GM19240 (cell line): Measurements from ENCODE around the gene CBX4.
"Not testable (repeated sequence)": the region's sequence is repeated elsewhere in the genome, so short reads cannot be mapped to it uniquely, and the experiment has no call there.

Experiments used
- DNase-seq: peaks from one replicate; pipeline ENCODE4 v3.0.0; 2011; ENCODE audit warnings: low spot score; ENCODE audit not compliant: insufficient read length

CBX4 gene

DNA sequence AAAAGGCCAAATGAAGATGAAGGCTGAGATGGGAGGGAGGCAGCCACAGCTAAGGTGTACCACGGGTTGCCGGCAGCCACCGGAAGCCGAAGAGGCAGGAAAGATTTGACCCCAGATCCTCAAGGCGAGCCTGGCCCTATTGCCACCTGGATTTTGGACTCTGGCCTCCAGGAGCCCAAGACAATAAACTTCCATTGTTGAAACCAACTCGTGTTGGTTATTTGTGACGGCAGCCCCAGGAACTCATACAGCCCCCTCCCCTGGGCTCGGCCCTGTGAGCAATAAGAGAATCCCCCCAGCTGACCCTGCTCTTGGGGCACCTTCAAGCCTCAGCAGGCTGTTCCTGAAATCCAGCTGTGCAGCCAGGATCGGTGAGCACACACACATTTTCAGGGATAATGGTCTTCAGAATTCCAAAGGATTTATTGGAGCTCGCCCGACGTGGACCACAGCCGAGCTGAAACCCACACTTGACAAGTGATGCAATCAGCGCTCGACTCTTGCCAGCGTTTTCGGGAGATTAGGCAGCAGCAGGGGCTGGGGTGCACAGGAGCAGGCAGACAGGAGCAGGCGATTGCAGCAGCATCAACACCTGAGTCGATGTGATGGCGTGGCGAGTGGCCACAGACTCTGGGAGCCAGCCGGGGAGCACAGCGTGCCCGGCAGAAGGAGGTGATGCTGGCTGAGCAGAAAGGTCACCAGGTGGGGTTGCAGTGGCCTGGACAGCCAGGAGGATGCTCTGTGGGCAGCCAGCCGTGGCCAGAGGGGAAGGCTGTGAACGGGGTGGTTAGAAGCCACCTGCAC, 22.4 kb upstream of the CBX4 start:
- DNase-seq, result no peak

- DNase-seq, result no peak
Measured at GRCh38 chr17:79859676-79860615, 20.7 kb upstream of the CBX4 start.

DNA sequence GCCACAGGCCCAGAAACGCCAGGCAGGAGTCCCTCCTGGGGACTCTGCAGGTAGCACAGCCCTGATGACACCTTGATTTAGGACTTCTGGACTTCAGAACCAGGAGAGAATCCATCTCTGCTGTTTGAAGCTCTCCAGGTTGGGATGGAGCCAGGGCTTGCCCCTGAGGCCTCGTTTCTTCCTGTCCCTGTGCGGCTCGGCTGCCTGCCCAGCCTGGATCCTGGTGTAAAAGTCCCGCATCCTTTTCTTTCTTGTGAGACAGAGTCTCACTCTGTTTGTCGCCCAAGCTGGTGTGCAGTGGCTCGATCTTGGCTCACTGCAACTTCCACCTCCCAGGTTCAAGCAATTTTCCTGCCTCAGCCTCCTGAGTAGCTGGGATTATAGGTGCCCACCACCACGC, 17.9 kb upstream of the CBX4 start:
- DNase-seq, result no peak

DNA sequence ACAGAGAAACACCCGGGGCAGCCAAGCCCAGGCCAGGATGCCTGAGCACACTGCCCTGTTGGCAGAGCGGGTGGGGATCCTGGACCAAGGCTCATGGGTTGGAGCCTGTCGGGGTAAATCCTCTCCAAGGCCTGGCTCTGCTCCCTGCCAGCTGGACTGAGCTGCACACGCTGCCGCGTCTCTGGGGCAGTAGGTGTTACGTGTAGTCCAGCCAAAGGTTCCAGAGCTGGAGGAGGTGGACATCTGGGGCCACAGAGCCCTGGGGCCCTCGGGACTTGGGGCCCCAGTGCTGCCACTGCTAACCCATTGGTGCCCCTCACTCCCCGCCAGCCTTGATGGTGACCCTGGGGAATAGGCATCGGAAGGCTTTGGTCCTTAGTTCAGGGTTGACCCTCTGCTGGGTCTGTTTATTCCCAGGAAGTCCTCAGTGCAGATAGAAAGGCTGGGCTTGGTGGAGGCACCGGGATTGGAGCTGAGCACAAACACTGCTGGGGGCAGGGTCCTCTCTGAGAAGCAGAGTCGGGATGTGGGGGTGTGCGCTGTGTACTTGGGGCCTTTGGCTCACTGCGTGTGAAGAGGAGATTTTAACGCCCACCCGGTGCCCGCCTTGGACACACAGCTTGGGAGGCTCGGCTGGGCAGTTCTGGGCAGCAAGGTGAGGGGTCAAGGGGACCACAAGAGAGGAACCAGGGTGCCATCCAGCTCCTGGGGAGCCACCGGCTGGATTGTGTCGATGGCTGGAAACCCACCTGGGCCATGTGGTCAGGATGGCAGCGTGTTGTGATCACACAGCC, 16.3 kb upstream of the CBX4 start:
- DNase-seq, result no peak

GRCh38 chr17:79854080-79855060, 15.1 kb upstream of the CBX4 start:
- no peak for DNase-seq

GRCh38 chr17:79853168-79853567, 13.9 kb upstream of the CBX4 start:
- DNase-seq, result not testable (repeated sequence)

- no peak for DNase-seq
Measured at GRCh38 chr17:79852748-79853147, 13.5 kb upstream of the CBX4 start.

DNA sequence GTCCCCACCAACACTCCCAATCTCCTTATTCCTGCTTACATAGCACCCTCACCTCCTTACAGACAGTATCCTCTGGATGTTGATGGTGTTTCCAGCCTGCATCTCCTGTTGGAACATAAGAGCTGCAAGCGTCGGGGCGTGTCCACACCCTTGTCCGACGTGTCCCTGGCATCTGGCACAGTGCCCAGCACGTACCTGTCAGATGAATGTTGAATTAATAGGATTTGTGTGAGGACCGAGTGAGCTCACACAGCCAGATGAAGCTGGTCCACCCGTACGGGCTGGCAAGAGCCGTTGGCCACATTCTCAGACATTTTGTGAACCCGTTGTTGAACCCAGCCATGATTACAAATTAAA, 12.2 kb upstream of the CBX4 start:
- DNase-seq, result no peak

DNA sequence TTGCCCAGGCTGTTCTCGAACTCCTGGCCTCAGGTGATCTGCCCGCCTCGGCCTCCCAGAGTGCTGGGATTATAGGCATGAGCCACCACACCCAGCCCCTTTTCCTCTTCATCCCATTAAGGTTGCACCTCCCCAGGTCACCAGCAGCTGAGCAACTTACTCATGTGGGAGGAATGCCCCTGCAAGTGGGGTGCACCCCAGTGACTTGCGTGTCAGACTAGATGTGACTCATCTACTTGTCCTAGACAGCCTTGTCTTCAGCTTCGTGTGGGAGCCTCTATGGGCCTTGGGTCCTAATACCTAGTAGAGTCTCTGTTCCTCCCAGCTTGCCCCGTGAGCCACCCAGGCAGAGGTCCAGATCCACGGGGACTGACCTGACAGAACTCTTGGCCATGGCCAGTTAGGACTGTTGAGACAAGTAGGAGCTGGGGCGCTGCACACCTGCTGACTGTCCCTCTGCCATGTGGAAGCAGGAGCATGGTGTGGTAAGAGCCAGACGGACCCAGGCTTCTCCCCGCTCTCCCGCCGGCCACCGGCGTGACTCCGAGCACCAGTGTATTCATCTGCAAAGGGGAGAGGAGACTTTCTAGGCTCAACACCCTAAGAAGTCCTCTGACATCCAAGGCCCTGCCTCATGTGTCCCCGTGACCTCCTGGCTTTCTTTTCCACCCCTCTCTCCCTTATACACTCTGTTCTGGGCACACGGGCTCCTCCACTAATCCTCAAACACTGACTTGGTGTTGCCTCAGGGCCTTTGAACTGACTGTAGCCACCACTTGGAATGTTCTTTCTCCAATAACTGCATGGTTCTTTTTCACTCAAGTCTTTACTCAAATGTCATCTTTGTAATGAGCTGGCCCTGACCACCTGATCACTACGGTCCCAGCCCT, 11.6 kb upstream of the CBX4 start:
- DNase-seq, result no peak

- no peak for DNase-seq
Measured at GRCh38 chr17:79849953-79850352, 10.7 kb upstream of the CBX4 start.

DNA sequence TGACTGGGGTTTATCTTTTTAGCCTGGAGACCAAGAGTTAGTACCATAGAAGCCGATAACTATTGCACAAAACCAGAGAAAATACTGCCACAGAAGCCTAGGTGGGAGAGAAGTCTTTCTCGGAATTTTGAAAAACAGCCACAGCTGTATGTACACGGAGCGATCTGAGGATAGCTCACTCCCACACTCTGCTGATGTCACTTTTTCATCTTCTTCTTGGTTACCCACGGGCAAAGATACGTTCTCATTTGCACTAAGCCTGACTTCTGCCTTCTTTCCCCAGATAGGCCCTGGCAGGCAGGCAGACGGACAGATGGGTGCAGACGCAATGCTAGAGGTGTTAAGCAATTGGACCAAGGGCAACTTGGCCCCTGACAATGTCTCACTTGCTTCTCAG, 9.1 kb upstream of the CBX4 start:
- DNase-seq, result no peak

DNA sequence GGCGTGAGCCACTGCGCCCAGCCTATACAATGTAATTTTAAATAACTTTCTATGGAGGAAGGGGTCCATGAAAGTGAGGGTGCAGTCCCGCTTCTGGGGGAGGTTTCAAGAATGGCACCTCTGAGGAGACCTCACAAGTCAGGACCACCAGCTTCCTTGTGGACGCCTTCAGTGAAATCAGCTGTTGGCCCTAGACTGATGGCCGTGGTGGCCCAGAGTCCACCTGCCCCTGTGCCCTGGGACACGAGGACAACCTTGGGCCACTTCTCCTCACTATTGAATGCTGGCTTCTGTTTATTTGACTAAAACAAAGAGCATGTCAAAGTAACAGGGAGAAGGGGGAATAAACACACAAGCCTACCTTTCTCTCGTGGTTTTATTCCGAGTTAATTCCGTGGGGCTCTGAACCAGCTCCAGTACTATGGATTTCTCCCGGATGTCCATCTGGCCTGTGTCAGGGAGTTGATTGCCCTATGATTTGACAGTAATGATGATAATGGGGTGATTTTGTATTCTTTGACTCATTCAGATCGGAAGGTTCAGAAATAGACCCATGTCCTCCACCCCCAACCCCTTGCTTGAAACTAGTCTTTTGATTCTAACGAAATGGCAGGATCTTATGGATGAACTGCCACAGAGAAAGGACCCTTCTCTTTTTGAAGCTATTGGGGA, 8.6 kb upstream of the CBX4 start:
- no peak for DNase-seq

- no peak for DNase-seq
Measured at GRCh38 chr17:79845601-79845949, 6.3 kb upstream of the CBX4 start.

DNA sequence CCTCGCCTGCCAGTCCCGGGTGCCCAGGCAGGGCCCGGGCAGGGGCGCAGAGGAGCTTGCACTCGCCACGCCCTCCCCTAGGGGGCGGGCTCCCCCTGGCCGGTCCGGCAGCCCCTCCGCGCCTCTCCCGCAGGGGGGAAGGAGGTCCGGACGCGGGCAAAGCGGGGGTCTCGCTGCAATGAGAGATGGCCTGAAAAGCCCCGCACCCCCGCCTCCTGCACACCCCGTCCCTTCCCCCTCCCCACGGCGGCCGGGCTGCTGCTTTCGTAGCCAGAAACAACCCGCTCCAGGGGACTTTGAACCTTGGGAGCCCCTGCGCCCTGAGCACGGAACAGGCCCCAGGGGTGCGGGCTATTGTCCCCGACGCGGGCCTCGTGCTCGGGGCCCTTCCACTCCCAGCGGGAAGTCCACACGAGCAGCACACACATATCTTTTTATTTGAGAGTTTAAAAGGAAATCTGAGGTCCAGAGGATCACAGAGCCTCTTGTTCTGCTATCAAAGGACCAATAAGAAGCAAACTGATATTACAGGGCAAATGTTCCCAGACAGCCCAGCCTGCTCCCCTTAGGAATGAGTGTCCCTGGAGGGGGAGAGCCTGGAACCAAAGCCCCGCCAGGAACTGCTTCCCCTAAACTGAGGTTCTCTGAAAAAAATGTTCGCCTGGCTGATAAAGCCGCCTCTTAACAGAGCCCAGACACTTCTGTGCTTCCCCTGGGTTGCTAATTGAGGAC, 5.8 kb upstream of the CBX4 start:
- peak; percentile 60 for DNase-seq

GRCh38 chr17:79843816-79844800, 4.9 kb upstream of the CBX4 start:
- no peak for DNase-seq

DNA sequence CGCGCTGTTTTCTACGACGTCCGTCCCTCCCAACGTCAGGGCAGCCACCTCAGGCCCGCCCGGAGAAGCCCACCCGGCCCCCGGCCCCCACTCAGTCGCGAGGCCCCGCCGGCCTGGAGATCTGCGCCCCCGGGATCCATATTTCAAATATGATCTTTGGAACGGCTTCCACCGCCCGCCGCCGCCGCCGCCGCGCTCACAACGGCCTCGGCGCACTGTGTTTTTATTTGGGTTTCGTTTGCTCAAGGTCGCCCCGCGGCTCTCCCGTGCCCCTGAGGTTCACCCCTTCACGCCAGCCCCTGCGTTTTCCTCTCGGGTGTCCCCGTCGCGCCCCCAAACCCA, 4.2 kb upstream of the CBX4 start:
- DNase-seq, result no peak
